HCT116 (cell line): ENCODE data around the gene NCAPG2. TPM values are rescaled to one million over a fixed set of nuclear protein-coding genes. Genes with fewer than 3 reads are reported as not detected.
"Not testable (repeated sequence)": the region's sequence is repeated elsewhere in the genome, so short reads cannot be mapped to it uniquely, and the experiment has no call there.

Experiments
- ATAC-seq: fragments of 200-7000 bp; cut with Tn5 transposase; 2 replicates; pipeline ENCODE4 v1.9.1; 2020; ENCODE audit warnings: mild to moderate bottlenecking, moderate library complexity
- BruUV-seq: library from RNA; stranded (reverse); fragments of 400-500 nt; replicated peaks from 2 replicates; lab custom pipeline; 2021; lab: Mats Ljungman, UMichigan
- CTCF ChIA-PET: fragments of 300-600 bp; sonication (Branson Sonifier 250); formaldehyde crosslinking; loops from one replicate; lab custom pipeline; 2021; ENCODE audit warnings: antibody characterized with exemption; lab: Charles Lee
- POLR2A ChIA-PET: fragments of 300-600, 350-600 bp; sonication (Branson Sonifier 250); formaldehyde crosslinking; loops from one replicate; lab custom pipeline; 2021; ENCODE audit warnings: antibody characterized with exemption; lab: Charles Lee
- RAD21 ChIA-PET, 2 experiments: fragments of 300-600 bp; sonication (Branson Sonifier 250); formaldehyde crosslinking; loops; one replicate each; lab custom pipeline; 2023; ENCODE audit warnings: low total read pairs in 2 of 2; ENCODE audit not compliant: uncharacterized antibody in 2 of 2, unreplicated experiment in 2 of 2, low non-redundant PET in 1 of 2; lab: Charles Lee
- DNase-seq: peaks from one replicate; pipeline ENCODE4 v3.0.0-alpha.2; 2010; ENCODE audit warnings: low read depth, low spot score
- H2AFZ ChIP-seq: fragments of 200-600 bp; shearing (Covaris generic), sonication (generic); 2 replicates; pipeline ENCODE4 v1.6.1; 2017; ENCODE audit warnings: low read depth, mixed run types, mixed read lengths, antibody characterized with exemption, low read length; ENCODE audit not compliant: poor library complexity, severe bottlenecking
- H3K27ac ChIP-seq: 2 replicates; pipeline ENCODE4 v1.5.1; 2012; ENCODE audit warnings: low read depth, low read length
- H3K27me3 ChIP-seq: fragments of 200-600 bp; sonication (generic); 2 replicates; pipeline ENCODE4 v1.6.1; 2016; ENCODE audit warnings: mixed run types, low read length, mixed read lengths; ENCODE audit not compliant: insufficient read depth
- H3K36me3 ChIP-seq, 2 experiments: fragments of 200-500 bp in 1 of 2; fragments of 200-600 bp in 1 of 2; sonication (Bioruptor generic) in 1 of 2; sonication (generic) in 1 of 2; 2 replicates each; pipeline versions ENCODE4 v1.5.1 to v1.6.1; 2014 to 2016; ENCODE audit warnings: low read length in 2 of 2, inconsistent platforms in 1 of 2, mixed read lengths in 1 of 2, mixed run types in 1 of 2; ENCODE audit not compliant: insufficient read depth in 2 of 2, control insufficient read depth in 1 of 2
- H3K4me1 ChIP-seq, 2 experiments: fragments of 200-600 bp in 1 of 2; sonication (generic) in 1 of 2; 2 replicates each; pipeline versions ENCODE4 v1.5.1 to v1.6.1; 2012 to 2017; ENCODE audit warnings: low read length in 2 of 2, inconsistent platforms in 1 of 2, mild to moderate bottlenecking in 1 of 2, mixed read lengths in 1 of 2, mixed run types in 1 of 2, moderate library complexity in 1 of 2; ENCODE audit not compliant: insufficient read depth in 2 of 2, control insufficient read depth in 1 of 2
- H3K4me2 ChIP-seq: fragments of 200-600 bp; sonication (generic); 2 replicates; pipeline ENCODE4 v1.6.1; 2017; ENCODE audit warnings: mixed run types, low read length, mixed read lengths
- H3K4me3 ChIP-seq, 2 experiments: fragments of 200-600 bp in 1 of 2; sonication (generic) in 1 of 2; replicated peaks in 1 of 2; 2 replicates each; pipeline ENCODE4 v1.5.1; 2011 to 2016; ENCODE audit warnings: low read length in 2 of 2, control low read depth in 1 of 2, low read depth in 1 of 2, mild to moderate bottlenecking in 1 of 2, mixed read lengths in 1 of 2, mixed run types in 1 of 2
- H3K79me2 ChIP-seq: fragments of 200-600 bp; sonication (generic); 2 replicates; pipeline ENCODE4 v1.6.1; 2017; ENCODE audit warnings: mild to moderate bottlenecking, mixed run types, low read length, moderate library complexity, mixed read lengths; ENCODE audit not compliant: insufficient read depth
- H3K9ac ChIP-seq: fragments of 200-600 bp; sonication (generic); 2 replicates; pipeline ENCODE4 v1.6.1; 2016; ENCODE audit warnings: low read length, mixed read lengths
- H3K9me2 ChIP-seq: fragments of 200-600 bp; sonication (generic), shearing (Covaris generic); 2 replicates; pipeline ENCODE4 v1.6.1; 2017; ENCODE audit warnings: mixed run types, mild to moderate bottlenecking, moderate library complexity; ENCODE audit not compliant: insufficient read depth
- H3K9me3 ChIP-seq, 2 experiments: fragments of 200-500 bp in 1 of 2; fragments of 200-600 bp in 1 of 2; sonication (Bioruptor generic) in 1 of 2; sonication (generic) in 1 of 2; 2 replicates each; pipeline ENCODE4 v1.6.1; 2014 to 2017; ENCODE audit warnings: low read length in 2 of 2, mixed read lengths in 2 of 2, inconsistent platforms in 1 of 2, low read depth in 1 of 2, mild to moderate bottlenecking in 1 of 2, mixed run types in 1 of 2, moderate library complexity in 1 of 2; ENCODE audit not compliant: control insufficient read depth in 1 of 2, insufficient read depth in 1 of 2
- H4K20me1 ChIP-seq: fragments of 200-600 bp; sonication (generic), shearing (Covaris generic); 2 replicates; pipeline ENCODE4 v1.6.1; 2017; ENCODE audit warnings: mixed run types, mild to moderate bottlenecking, moderate library complexity; ENCODE audit not compliant: insufficient read depth
- ATF3 ChIP-seq: IDR thresholded peaks from 2 replicates; pipeline ENCODE4 v1.6.1; 2012
- CBX3 ChIP-seq: IDR thresholded peaks from 2 replicates; pipeline ENCODE4 v1.6.1; 2012; ENCODE audit warnings: low read depth
- EGR1 ChIP-seq: IDR thresholded peaks from 2 replicates; pipeline ENCODE4 v1.6.1; 2012; ENCODE audit warnings: low read depth
- ELF1 ChIP-seq: IDR thresholded peaks from 2 replicates; pipeline ENCODE4 v1.6.1; 2012; ENCODE audit warnings: low read depth, borderline replicate concordance
- EZH2 ChIP-seq: fragments of 200-600 bp; sonication (generic); IDR thresholded peaks from 2 replicates; pipeline ENCODE4 v1.6.1; 2017; ENCODE audit warnings: antibody characterized with exemption, mixed run types
- FOSL1 ChIP-seq: IDR thresholded peaks from 2 replicates; pipeline ENCODE4 v1.6.1; 2012; ENCODE audit warnings: low read depth
- MAX ChIP-seq: IDR thresholded peaks from 2 replicates; pipeline ENCODE4 v1.6.1; 2012
- POLR2A ChIP-seq: IDR thresholded peaks from 2 replicates; pipeline ENCODE4 v1.7.0; 2011; ENCODE audit warnings: borderline replicate concordance; ENCODE audit not compliant: insufficient read depth, insufficient read length; ENCODE audit errors: extremely low read depth
- POLR2AphosphoS5 ChIP-seq: IDR thresholded peaks from 2 replicates; pipeline ENCODE4 v1.6.1; 2011; ENCODE audit warnings: mild to moderate bottlenecking, low read depth, low read length, moderate library complexity
- RAD21 ChIP-seq: IDR thresholded peaks from 2 replicates; pipeline ENCODE4 v1.6.1; 2012; ENCODE audit warnings: low read depth, mild to moderate bottlenecking
- SIN3A ChIP-seq: IDR thresholded peaks from 2 replicates; pipeline ENCODE4 v1.6.1; 2012; ENCODE audit warnings: low read depth
- TCF7L2 ChIP-seq: IDR thresholded peaks from 2 replicates; pipeline ENCODE4 v1.7.0; 2011; ENCODE audit warnings: borderline replicate concordance, inconsistent platforms; ENCODE audit not compliant: insufficient read depth, insufficient read length; ENCODE audit errors: extremely low read depth
- ZNF274 ChIP-seq: fragments of 200-500 bp; sonication (Bioruptor generic); IDR thresholded peaks from 2 replicates; pipeline ENCODE4 v1.6.1; 2014; ENCODE audit warnings: mild to moderate bottlenecking, low read depth, low read length, inconsistent platforms
- intact Hi-C: fragments of 100-400 bp; cut with micrococcal nuclease; formaldehyde crosslinking; loops from 2 replicates; pipeline ENCODE4 v1.10.0; 2022
- total RNA-seq: library from RNA; stranded (reverse); gene quantifications from one replicate; pipeline ENCODE4 v1.2.1, GENCODE V29; 2021; ENCODE audit not compliant: unreplicated experiment
- TF ChIP-seq, protein P1 (sequence below): IDR thresholded peaks from 2 replicates; pipeline ENCODE4 v1.6.1; 2011; ENCODE audit warnings: mild to moderate bottlenecking, low read length, moderate library complexity; ENCODE audit not compliant: insufficient replicate concordance; ENCODE audit errors: extremely low read depth
- TF ChIP-seq, protein P2 (sequence below), 3 experiments: fragments of 200-600 bp in 1 of 3; sonication (generic) in 1 of 3; IDR thresholded peaks in 2 of 3; conservative IDR thresholded peaks in 1 of 3; 2 replicates each; pipeline ENCODE4 v1.5.1; 2012 to 2017; ENCODE audit warnings: low read depth in 2 of 3, low read length in 2 of 3, antibody characterized with exemption in 1 of 3, borderline replicate concordance in 1 of 3, control low read depth in 1 of 3, mild to moderate bottlenecking in 1 of 3, mixed read lengths in 1 of 3, mixed run types in 1 of 3, moderate library complexity in 1 of 3; ENCODE audit not compliant: insufficient read depth in 1 of 3

NCAPG2 gene
- total RNA-seq, 1 experiment from 2014 or later = 73.1 TPM

- H3K27me3 ChIP-seq, POLR2A ChIA-PET, H3K9me3 ChIP-seq, H2AFZ ChIP-seq, H3K9me2 ChIP-seq, RAD21 ChIA-PET, H3K9ac ChIP-seq, H3K4me2 ChIP-seq, CTCF ChIA-PET, H3K4me1 ChIP-seq, H3K79me2 ChIP-seq, intact Hi-C loops, H3K27ac ChIP-seq, H4K20me1 ChIP-seq, BruUV-seq, DNase-seq, H3K4me3 ChIP-seq, ATAC-seq: not testable (repeated sequence)
- peaks cover 12 to 13% of the 10 kb centered on the region in 2 experiments for H3K36me3 ChIP-seq
Observed at GRCh38 chr7:158626289-158626688, 78.3 kb downstream of the NCAPG2 start.

DNA sequence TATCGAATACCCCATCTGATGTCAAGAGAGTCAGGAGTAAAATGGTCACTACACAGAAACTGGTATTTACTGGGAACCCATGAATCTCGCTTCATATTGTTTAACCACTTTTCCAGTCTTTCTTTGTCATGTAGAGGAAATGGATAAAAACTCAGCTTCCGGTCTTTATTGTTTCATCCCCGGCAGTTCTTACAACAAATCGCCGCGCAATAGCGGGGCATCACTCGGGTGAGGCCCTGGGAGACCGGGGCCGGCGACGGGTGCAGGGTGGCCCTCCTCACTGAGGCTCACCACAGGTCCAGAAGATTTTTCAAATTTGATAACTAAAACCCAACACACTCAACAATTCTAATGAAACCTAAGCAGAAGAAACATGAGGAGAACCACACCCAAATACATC is 81.4 kb downstream of the NCAPG2 start:
- POLR2A ChIA-PET = no interaction called here
- ATAC-seq (no peak), DNase-seq (no peak)
- TF ChIP-seq ZNF274 (no peak), EGR1 (no peak), POLR2A (no peak), FOSL1 (no peak), ELF1 (no peak), RAD21 (no peak), CBX3 (no peak), TCF7L2 (no peak), SIN3A (no peak), POLR2AphosphoS5 (no peak), MAX (no peak), ATF3 (no peak), EZH2 (no peak)
- TF ChIP-seq, protein P1, sequence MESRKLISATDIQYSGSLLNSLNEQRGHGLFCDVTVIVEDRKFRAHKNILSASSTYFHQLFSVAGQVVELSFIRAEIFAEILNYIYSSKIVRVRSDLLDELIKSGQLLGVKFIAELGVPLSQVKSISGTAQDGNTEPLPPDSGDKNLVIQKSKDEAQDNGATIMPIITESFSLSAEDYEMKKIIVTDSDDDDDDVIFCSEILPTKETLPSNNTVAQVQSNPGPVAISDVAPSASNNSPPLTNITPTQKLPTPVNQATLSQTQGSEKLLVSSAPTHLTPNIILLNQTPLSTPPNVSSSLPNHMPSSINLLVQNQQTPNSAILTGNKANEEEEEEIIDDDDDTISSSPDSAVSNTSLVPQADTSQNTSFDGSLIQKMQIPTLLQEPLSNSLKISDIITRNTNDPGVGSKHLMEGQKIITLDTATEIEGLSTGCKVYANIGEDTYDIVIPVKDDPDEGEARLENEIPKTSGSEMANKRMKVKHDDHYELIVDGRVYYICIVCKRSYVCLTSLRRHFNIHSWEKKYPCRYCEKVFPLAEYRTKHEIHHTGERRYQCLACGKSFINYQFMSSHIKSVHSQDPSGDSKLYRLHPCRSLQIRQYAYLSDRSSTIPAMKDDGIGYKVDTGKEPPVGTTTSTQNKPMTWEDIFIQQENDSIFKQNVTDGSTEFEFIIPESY = no peak
- TF ChIP-seq, protein P2, sequence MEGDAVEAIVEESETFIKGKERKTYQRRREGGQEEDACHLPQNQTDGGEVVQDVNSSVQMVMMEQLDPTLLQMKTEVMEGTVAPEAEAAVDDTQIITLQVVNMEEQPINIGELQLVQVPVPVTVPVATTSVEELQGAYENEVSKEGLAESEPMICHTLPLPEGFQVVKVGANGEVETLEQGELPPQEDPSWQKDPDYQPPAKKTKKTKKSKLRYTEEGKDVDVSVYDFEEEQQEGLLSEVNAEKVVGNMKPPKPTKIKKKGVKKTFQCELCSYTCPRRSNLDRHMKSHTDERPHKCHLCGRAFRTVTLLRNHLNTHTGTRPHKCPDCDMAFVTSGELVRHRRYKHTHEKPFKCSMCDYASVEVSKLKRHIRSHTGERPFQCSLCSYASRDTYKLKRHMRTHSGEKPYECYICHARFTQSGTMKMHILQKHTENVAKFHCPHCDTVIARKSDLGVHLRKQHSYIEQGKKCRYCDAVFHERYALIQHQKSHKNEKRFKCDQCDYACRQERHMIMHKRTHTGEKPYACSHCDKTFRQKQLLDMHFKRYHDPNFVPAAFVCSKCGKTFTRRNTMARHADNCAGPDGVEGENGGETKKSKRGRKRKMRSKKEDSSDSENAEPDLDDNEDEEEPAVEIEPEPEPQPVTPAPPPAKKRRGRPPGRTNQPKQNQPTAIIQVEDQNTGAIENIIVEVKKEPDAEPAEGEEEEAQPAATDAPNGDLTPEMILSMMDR (IDR thresholded peaks at IDR 0.05 in 2 of 3, conservative IDR thresholded peaks at IDR 0.05 in 1 of 3; ENCODE audit: borderline replicate concordance in 1 of 3, insufficient read depth in 1 of 3, low read depth in 2 of 3, low read length in 2 of 3) = no peak
- Histone ChIP-seq H3K4me1 (no peaks in the 10 kb centered on the region), H3K27ac (no peak overlapping the region), H3K4me3 (no peak overlapping the region), H3K9ac (no peak overlapping the region), H3K9me2 (no peaks in the 10 kb centered on the region), H3K4me2 (no peak overlapping the region), H3K79me2 (no peaks in the 10 kb centered on the region), H4K20me1 (no peaks in the 10 kb centered on the region), H2AFZ (no peak overlapping the region), H3K27me3 (no peaks in the 10 kb centered on the region), H3K36me3 (peaks cover 0 to 3% of the 10 kb centered on the region in 2 experiments; a peak in 2 of 4 replicates), H3K9me3 (no peaks in the 10 kb centered on the region)
- no TSS peak for BruUV-seq
- RAD21 ChIA-PET = no interaction called here
- CTCF ChIA-PET = no interaction called here
- intact Hi-C loops = no loop called here
